GM12878 (cell line): ENCODE results near the gene ATRNL1. TPM values are rescaled to one million over a fixed set of nuclear protein-coding genes. Genes with fewer than 3 reads are reported as not detected.
A peak's percentile ranks its signal among the peaks of the same experiment; 100 is the strongest.

Experiments used
- ATAC-seq: fragments of 200-7000 bp; cut with Tn5 transposase; 3 replicates; pipeline ENCODE4 v1.9.1; 2020; ENCODE audit warnings: mild to moderate bottlenecking, moderate library complexity
- BruUV-seq: library from RNA; stranded (reverse); fragments of 400-500 nt; replicated peaks from 2 replicates; lab custom pipeline; 2021; lab: Mats Ljungman, UMichigan
- CTCF ChIA-PET: fragments of 300-600 bp; sonication (Branson Sonifier 250); formaldehyde crosslinking; extraction: SDS; loops from one replicate; lab custom pipeline; 2021; ENCODE audit warnings: inconsistent platforms; lab: Yijun Ruan, JAX
- POLR2A ChIA-PET: fragments of 350-600 bp; formaldehyde crosslinking; extraction: SDS; loops from one replicate; lab custom pipeline; 2021; ENCODE audit warnings: inconsistent platforms; lab: Charles Lee
- RAD21 ChIA-PET: fragments of 300-600 bp; sonication (Branson Sonifier 250); formaldehyde crosslinking; loops from one replicate; lab custom pipeline; 2023; ENCODE audit warnings: antibody characterized with exemption; ENCODE audit not compliant: unreplicated experiment; lab: Charles Lee
- SMC1A ChIA-PET: fragments of 300-600 bp; sonication (Branson Sonifier 250); formaldehyde crosslinking; loops from one replicate; lab custom pipeline; 2023; ENCODE audit not compliant: unreplicated experiment, uncharacterized antibody; lab: Charles Lee
- DNase-seq: peaks from one replicate; pipeline ENCODE4 v3.0.0-alpha.2; 2011; ENCODE audit warnings: low read depth, low spot score
- FAIRE-seq: peaks from 3 replicates; lab custom pipeline; 2011; peaks lifted over from hg19 to GRCh38; lab: Jason Lieb, UNC
- H2AFZ ChIP-seq: 2 replicates; pipeline ENCODE4 v1.6.0; 2011; ENCODE audit warnings: low read depth, low read length, control low read depth; ENCODE audit not compliant: control insufficient read depth
- H3K27ac ChIP-seq: 2 replicates; pipeline ENCODE4 v1.5.1; 2011; ENCODE audit warnings: control low read depth; ENCODE audit not compliant: control insufficient read depth, insufficient read depth
- H3K27me3 ChIP-seq, 2 experiments: replicated peaks in 1 of 2; 2 replicates each; pipeline versions ENCODE4 v1.6.0 to v1.6.1; 2011; ENCODE audit warnings: low read length in 1 of 2; ENCODE audit not compliant: control insufficient read depth in 2 of 2, insufficient read depth in 2 of 2
- H3K36me3 ChIP-seq, 2 experiments: 2 replicates each; pipeline ENCODE4 v1.5.1; 2011; ENCODE audit warnings: low read length in 1 of 2; ENCODE audit not compliant: control insufficient read depth in 2 of 2, insufficient read depth in 2 of 2
- H3K4me1 ChIP-seq: 2 replicates; pipeline ENCODE4 v1.6.1; 2011; ENCODE audit warnings: mild to moderate bottlenecking, low read length, moderate library complexity, mixed read lengths; ENCODE audit not compliant: control insufficient read depth, insufficient read depth
- H3K4me2 ChIP-seq: 2 replicates; pipeline ENCODE4 v1.6.0; 2011; ENCODE audit warnings: control low read depth; ENCODE audit not compliant: control insufficient read depth, insufficient read depth
- H3K4me3 ChIP-seq: fragments of 200-600 bp; sonication (generic); 2 replicates; pipeline ENCODE4 v1.5.1; 2016
- H3K79me2 ChIP-seq: 2 replicates; pipeline ENCODE4 v1.6.0; 2011; ENCODE audit warnings: low read length; ENCODE audit not compliant: control insufficient read depth, insufficient read depth
- H3K9ac ChIP-seq: 2 replicates; pipeline ENCODE4 v1.8.0; 2011; ENCODE audit warnings: low read length, control low read depth, mixed read lengths; ENCODE audit not compliant: control insufficient read depth, insufficient read depth
- H3K9me3 ChIP-seq: replicated peaks from 3 replicates; pipeline ENCODE4 v1.5.1; 2011; ENCODE audit warnings: mild to moderate bottlenecking, low read length; ENCODE audit not compliant: control insufficient read depth, insufficient read depth
- H4K20me1 ChIP-seq: 2 replicates; pipeline ENCODE4 v1.6.0; 2011; ENCODE audit not compliant: control insufficient read depth, insufficient read depth
- CTCF ChIP-seq, 3 experiments: IDR thresholded peaks in 2 of 3; conservative IDR thresholded peaks in 1 of 3; 2 replicates each; pipeline ENCODE4 v1.5.1; 2011; ENCODE audit warnings: low read depth in 3 of 3, low read length in 3 of 3, mild to moderate bottlenecking in 3 of 3, control low read depth in 2 of 3, moderate library complexity in 2 of 3, inconsistent platforms in 1 of 3, mixed read lengths in 1 of 3; ENCODE audit not compliant: control insufficient read depth in 2 of 3, insufficient read depth in 1 of 3; ENCODE audit errors: extremely low read depth in 1 of 3
- CUX1 ChIP-seq: IDR thresholded peaks from 2 replicates; pipeline ENCODE4 v1.6.1; 2012; ENCODE audit warnings: improper control_type of control experiment, low read depth, low read length; ENCODE audit not compliant: insufficient replicate concordance
- FOXM1 ChIP-seq: IDR thresholded peaks from 2 replicates; pipeline ENCODE4 v1.6.1; 2012; ENCODE audit warnings: low read depth, mild to moderate bottlenecking, inconsistent platforms, low read length, moderate library complexity
- ZNF384 ChIP-seq: IDR thresholded peaks from 2 replicates; pipeline ENCODE4 v1.6.1; 2012; ENCODE audit warnings: low read depth, mild to moderate bottlenecking, low read length, improper control_type of control experiment, borderline replicate concordance
- WGBS: methylation state at CpG from one replicate; pipeline ENCODE4 v1.1.6; 2016; ENCODE audit warnings: low lambda C conversion rate; ENCODE audit not compliant: insufficient replicate concordance, insufficient coverage; ENCODE audit errors: missing lambda C conversion rate; 5-methylcytosine and 5-hydroxymethylcytosine counted together
- in situ Hi-C: fragments of 300-500 bp; cut with MboI; formaldehyde crosslinking; loops from 9 replicates; pipeline ENCODE4 v1.14.3; 2018; ENCODE audit warnings: mixed read lengths
- intact Hi-C: fragments of 100-400 bp; cut with micrococcal nuclease; formaldehyde crosslinking; loops from one replicate; pipeline ENCODE4 v1.14.2; 2022; ENCODE audit not compliant: unreplicated experiment
- polyA plus RNA-seq, 11 experiments: library from polyadenylated mRNA; depleted of rRNA in 4 of 11; unstranded in 6 of 11; stranded (reverse) in 5 of 11; fragments of >200 nt; fragmentation: Nextera tagmentation in 4 of 11; fragmentation: Illumina TruSeq in 1 of 11; extraction: Ambion mirVana in 4 of 11; extraction: Trizol in 1 of 11; gene quantifications; 1 replicate in 1 of 11; 2 replicates in 10 of 11; pipeline versions ENCODE4 v1.2.1 to v1.2.3, GENCODE V29; 2011 to 2016; ENCODE audit warnings: inconsistent platforms in 2 of 11, missing spikeins in 2 of 11, low read depth in 1 of 11
- total RNA-seq, 4 experiments: library from RNA; depleted of rRNA in 3 of 4; stranded (reverse); fragments of >200 nt in 3 of 4; fragmentation: Illumina TruSeq in 1 of 4; extraction: Trizol in 1 of 4; gene quantifications; 2 replicates each; pipeline versions ENCODE4 v1.2.1 to v1.2.3, GENCODE V29; 2013 to 2021

Gene ATRNL1
- total and polyA plus RNA-seq, 10 of the 15 experiments (the other 5 are each of a cell fraction or from before 2014, with no cell fraction given): 0.03 to 1.4 (median 0.34) TPM

GRCh38 chr10:115171392-115171960, 78.3 kb downstream of the ATRNL1 start:
- in situ Hi-C loops (no loop called here), intact Hi-C loops (loop anchor here (2.0 kb wide), 1 partner anchor 245 kb away; no protein-coding TSS in a partner anchor)
- Histone ChIP-seq H3K9me3 (no peaks in the 10 kb centered on the region), H2AFZ (no peak overlapping the region), H3K27ac (no peak overlapping the region), H3K27me3 (no peaks in the 10 kb centered on the region), H3K9ac (no peak overlapping the region), H4K20me1 (no peaks in the 10 kb centered on the region), H3K4me1 (no peaks in the 10 kb centered on the region), H3K4me3 (no peak overlapping the region), H3K4me2 (no peak overlapping the region), H3K36me3 (no peaks in the 10 kb centered on the region), H3K79me2 (no peaks in the 10 kb centered on the region)
- ChIA-PET SMC1A (interaction anchor here (1.2 to 1.6 kb wide), 3 partner anchors 26 to 247 kb away, joined by 3 to 4 read pairs (median 3); no protein-coding TSS in a partner anchor), RAD21 (interaction anchor here (1.3 kb wide), 1 partner anchor 14 kb away, joined by 5 read pairs; no protein-coding TSS in a partner anchor), POLR2A (no interaction called here), CTCF (interaction anchor here (0.6 to 2.2 kb wide), 13 partner anchors 9 to 1116 kb away, joined by 3 to 10 read pairs (median 4); no protein-coding TSS in a partner anchor)
- ATAC-seq (peak; percentile 27; the same call in 2 of the 3 replicates), DNase-seq (no peak), FAIRE-seq (peak; percentile 65)
- WGBS: 0% methylated on average over 1 of the region's 1 CpG
- BruUV-seq: no TSS peak
- no peak for TF ChIP-seq FOXM1
- TF ChIP-seq CTCF (IDR thresholded peaks at IDR 0.05 in 2 of 3, conservative IDR thresholded peaks at IDR 0.05 in 1 of 3; ENCODE audit: control insufficient read depth in 2 of 3, extremely low read depth in 1 of 3, insufficient read depth in 1 of 3, low read depth in 3 of 3, low read length in 3 of 3): peak in 1 of 3 experiments; percentile 14; a peak in 2 of 6 replicates
- no peak for TF ChIP-seq CUX1
- no peak for TF ChIP-seq ZNF384
